RWPE1 (cell line): ENCODE results near the gene TNFRSF14.

Source experiments
- CTCF ChIA-PET: fragments of 350-600 bp; sonication (Branson Sonifier 250); formaldehyde crosslinking; extraction: SDS; loops from one replicate; lab custom pipeline; 2021; lab: Yijun Ruan, JAX
- POLR2A ChIA-PET: fragments of 400-600 bp; formaldehyde crosslinking; extraction: SDS; loops from one replicate; lab custom pipeline; 2020; ENCODE audit warnings: antibody characterized with exemption; ENCODE audit not compliant: low non-redundant PET; lab: Yijun Ruan, JAX
- DNase-seq: peaks from one replicate; pipeline ENCODE4 v3.0.0; 2012; ENCODE audit warnings: low spot score
- H3K27ac ChIP-seq: fragments of 450-650 bp; 2 replicates; pipeline ENCODE4 v1.5.1; 2017
- TF ChIP-seq, protein P1 (sequence below): fragments of 450-650 bp; conservative IDR thresholded peaks from 2 replicates; pipeline ENCODE4 v1.5.1; 2017; ENCODE audit warnings: low read depth, mild to moderate bottlenecking

Gene TNFRSF14

DNA sequence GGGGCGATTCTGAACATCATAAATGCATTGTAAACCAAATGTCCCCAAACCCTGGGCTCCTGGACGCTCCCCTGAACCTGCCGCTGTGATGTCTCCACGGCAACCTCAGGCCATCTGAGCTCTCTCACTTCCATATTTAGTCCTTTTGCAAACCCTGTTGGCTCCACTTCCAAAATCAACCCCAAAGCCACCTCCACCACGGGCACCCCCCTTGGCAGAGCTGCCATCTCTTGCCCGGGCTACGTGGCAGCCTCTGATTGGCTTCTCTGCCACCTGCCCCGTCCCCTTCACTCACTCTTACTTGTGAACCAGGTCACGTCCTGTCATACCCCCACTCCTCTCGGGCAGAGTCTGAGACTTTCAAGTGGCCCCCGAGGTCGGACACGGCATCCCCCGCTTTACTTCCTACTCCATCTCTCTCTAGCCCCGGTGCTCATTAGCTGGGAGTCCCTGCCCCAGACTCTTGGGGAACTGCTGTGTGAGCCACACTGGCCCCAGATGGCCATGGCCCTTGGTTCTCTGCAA, 46.2 kb downstream of the TNFRSF14 start:
- TF ChIP-seq, protein P1, sequence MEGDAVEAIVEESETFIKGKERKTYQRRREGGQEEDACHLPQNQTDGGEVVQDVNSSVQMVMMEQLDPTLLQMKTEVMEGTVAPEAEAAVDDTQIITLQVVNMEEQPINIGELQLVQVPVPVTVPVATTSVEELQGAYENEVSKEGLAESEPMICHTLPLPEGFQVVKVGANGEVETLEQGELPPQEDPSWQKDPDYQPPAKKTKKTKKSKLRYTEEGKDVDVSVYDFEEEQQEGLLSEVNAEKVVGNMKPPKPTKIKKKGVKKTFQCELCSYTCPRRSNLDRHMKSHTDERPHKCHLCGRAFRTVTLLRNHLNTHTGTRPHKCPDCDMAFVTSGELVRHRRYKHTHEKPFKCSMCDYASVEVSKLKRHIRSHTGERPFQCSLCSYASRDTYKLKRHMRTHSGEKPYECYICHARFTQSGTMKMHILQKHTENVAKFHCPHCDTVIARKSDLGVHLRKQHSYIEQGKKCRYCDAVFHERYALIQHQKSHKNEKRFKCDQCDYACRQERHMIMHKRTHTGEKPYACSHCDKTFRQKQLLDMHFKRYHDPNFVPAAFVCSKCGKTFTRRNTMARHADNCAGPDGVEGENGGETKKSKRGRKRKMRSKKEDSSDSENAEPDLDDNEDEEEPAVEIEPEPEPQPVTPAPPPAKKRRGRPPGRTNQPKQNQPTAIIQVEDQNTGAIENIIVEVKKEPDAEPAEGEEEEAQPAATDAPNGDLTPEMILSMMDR: no peak
- POLR2A ChIA-PET: no interaction called here
- no peak overlapping the region for H3K27ac ChIP-seq
- DNase-seq: no peak
- CTCF ChIA-PET: no interaction called here

DNA sequence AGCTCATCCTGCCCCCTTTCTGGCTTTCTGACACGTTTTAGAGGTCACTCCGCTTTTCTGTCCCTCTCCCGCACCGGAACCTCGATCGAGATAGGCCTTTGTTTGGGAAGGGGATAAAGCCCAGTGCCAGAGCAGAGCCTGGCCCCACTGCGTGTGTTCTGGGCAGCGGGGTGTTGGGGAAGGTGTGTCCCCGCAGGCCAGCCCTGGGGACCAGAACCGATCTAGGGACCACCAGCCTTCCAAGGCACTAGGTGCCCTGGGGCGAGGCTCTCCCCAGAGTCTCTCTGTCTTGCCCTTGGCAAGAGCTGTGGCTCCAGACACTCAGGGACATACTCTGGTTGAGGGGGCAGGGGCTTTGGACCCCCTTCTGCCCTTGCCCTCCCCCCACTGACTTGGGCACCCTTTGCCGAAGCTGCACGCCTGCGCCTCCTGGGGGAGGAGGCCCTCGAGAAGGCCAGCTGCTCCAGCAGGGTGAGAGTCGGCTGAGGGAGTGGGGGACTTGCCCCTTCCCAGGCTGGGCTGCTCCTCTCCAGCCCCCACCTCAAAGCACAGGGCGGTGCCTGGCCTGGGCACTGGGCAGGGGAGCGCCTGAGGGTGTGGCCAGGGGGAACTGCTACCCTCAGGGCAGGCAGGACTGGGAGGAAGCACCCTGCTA, 46.8 kb downstream of the TNFRSF14 start:
- CTCF ChIA-PET: no interaction called here
- H3K27ac ChIP-seq: no peak overlapping the region
- POLR2A ChIA-PET: no interaction called here
- no peak for DNase-seq
- TF ChIP-seq, protein P1: no peak

DNA sequence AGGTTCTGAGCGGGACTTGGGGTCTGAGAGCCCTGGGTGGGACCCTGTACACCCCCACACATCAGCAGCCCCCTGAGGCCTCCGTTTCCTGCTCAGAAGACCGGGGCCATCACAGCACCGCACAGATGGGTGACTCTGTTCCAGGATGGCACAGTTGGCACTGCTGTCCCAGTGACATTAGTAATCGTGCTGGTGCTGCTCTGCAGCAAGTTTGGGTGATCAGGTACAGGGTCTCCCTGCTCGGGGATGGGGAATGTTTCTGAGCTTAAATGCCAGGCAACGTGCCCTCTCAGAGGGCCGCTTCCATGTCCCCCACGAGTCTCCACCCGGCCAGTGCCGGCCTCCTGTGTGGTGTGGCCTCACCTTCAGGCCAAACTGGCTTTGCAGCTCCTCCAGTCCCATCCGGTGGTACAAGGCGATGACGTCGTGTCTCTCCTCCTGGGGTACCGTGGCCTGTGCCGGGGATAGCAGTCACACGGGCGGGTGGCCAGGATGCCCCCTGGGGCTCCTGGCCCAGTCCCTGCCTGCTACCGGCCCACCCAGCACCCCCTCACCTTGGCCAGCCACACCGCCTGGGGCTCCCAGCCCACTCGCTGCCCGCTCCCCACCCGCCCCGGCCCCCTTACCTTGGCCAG, 47.5 kb downstream of the TNFRSF14 start:
- no peak overlapping the region for H3K27ac ChIP-seq
- TF ChIP-seq, protein P1: no peak
- POLR2A ChIA-PET: interaction anchor here (0.6 kb wide), 1 partner anchor 206 kb away, joined by 7 read pairs; no protein-coding TSS in a partner anchor
- no peak for DNase-seq
- CTCF ChIA-PET: no interaction called here

DNA sequence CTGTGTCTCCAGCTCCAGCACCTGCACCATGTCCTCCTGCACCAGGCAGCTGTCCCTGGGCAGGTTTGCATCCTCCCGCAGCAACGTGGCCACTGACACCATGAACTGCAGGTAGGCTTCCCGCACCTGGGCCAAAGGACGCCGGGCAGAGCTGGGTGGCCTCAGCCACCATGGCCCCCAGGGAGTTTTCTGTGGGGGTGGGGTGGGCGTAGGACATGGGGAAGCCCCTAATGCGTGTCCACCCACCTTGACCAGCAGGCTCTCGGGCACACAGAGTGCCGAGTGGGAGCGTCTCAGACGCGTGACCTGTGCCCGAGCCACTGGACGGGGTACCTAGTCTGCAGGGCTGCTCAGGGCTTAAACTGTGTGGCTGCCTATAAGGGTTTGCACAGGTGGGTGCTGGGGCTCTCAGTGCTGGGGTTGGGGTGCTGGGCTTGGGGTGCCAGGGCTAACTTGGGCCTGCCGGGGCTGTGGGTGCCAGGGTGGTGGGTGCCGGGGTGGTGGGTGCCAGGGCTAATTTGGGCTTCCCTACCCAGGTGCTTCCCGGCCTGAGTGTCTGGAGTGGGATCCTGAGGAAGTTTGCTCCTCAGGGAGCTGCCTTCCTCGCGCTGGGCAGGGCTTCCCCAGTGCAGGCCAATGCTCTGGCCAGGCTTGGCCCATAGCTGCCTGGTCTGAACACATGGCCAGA, 48.1 kb downstream of the TNFRSF14 start:
- TF ChIP-seq, protein P1: no peak
- DNase-seq: no peak
- H3K27ac ChIP-seq: no peak overlapping the region
- POLR2A ChIA-PET: interaction anchor here (0.6 kb wide), 1 partner anchor 207 kb away, joined by 7 read pairs; no protein-coding TSS in a partner anchor
- CTCF ChIA-PET: no interaction called here

DNA sequence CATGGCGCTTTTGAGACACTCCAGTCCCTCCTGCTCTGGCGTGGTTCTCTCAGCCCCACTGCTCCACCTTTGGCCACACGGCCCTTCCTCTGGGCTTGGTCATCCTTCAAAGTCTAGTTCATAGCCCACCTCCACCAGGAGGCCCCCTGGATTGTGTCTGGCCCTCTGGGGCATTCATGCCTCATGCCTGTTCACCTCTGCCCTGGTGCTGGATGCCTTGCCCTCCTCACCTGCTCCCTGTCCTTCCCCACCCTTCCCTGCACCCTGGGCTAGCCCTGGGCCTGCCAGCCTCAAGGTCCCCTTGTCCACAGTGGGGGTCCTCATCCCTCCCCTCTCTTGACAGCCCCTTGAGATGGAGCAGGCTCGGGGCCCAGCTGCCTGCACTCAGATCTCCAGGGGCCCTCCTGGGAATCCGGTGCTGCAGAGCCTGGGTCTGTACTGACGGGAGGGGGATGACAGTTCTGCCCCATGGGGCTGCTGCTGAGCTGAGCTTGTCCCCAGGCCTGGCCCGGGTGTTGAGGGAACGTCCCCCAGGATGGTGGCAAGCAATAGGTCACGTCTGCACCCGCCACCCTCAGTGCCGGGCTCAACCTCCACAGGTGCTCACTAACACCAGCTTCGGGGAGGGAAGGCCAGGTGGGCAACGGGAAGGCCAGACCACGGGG, 48.8 kb downstream of the TNFRSF14 start:
- TF ChIP-seq, protein P1: no peak
- POLR2A ChIA-PET: no interaction called here
- H3K27ac ChIP-seq: no peak overlapping the region
- CTCF ChIA-PET: no interaction called here
- DNase-seq: no peak
